H9 (cell line): ENCODE data around the gene GSS. TPM values are rescaled to one million over a fixed set of nuclear protein-coding genes. Genes with fewer than 3 reads are reported as not detected.

ENCODE experiments used
- DNase-seq: peaks from one replicate; pipeline ENCODE4 v3.0.0-alpha.2; 2017
- H2AFZ ChIP-seq: one replicate; pipeline ENCODE4 v1.6.1; 2013; ENCODE audit warnings: mild to moderate bottlenecking, low read length, control low read depth, moderate library complexity
- H2AK5ac ChIP-seq: 2 replicates; pipeline ENCODE4 v1.6.1; 2013; ENCODE audit warnings: low read length, control low read depth, mixed read lengths; ENCODE audit not compliant: insufficient read length
- H2BK120ac ChIP-seq: one replicate; pipeline ENCODE4 v1.6.1; 2013; ENCODE audit warnings: low read depth, mild to moderate bottlenecking, low read length, control low read depth, inconsistent platforms; ENCODE audit not compliant: poor library complexity, severe bottlenecking
- H2BK12ac ChIP-seq: 2 replicates; pipeline ENCODE4 v1.6.1; 2013; ENCODE audit warnings: low read length, control low read depth, mixed read lengths, low read depth; ENCODE audit not compliant: insufficient read length
- H2BK15ac ChIP-seq: 2 replicates; pipeline ENCODE4 v1.6.1; 2013; ENCODE audit warnings: low read depth, low read length, control low read depth
- H2BK20ac ChIP-seq: one replicate; pipeline ENCODE4 v1.6.1; 2013; ENCODE audit warnings: low read depth, mild to moderate bottlenecking, low read length, control low read depth, inconsistent platforms; ENCODE audit not compliant: poor library complexity, severe bottlenecking
- H2BK5ac ChIP-seq: 2 replicates; pipeline ENCODE4 v1.6.1; 2013; ENCODE audit warnings: low read length, control low read depth, mixed read lengths; ENCODE audit not compliant: insufficient read length
- H3K14ac ChIP-seq: 2 replicates; pipeline ENCODE4 v1.6.1; 2013; ENCODE audit warnings: low read length, control low read depth; ENCODE audit not compliant: insufficient read depth
- H3K18ac ChIP-seq: 2 replicates; pipeline ENCODE4 v1.6.1; 2013; ENCODE audit warnings: low read depth, mild to moderate bottlenecking, mixed read lengths, low read length, control low read depth; ENCODE audit not compliant: insufficient read length
- H3K23ac ChIP-seq: 2 replicates; pipeline ENCODE4 v1.6.1; 2013; ENCODE audit warnings: low read length, control low read depth, mixed read lengths, low read depth; ENCODE audit not compliant: insufficient read length
- H3K23me2 ChIP-seq: 2 replicates; pipeline ENCODE4 v1.6.1; 2013; ENCODE audit warnings: low read depth, mild to moderate bottlenecking, mixed read lengths, low read length, control low read depth; ENCODE audit not compliant: insufficient read length, poor library complexity, severe bottlenecking
- H3K27ac ChIP-seq: 2 replicates; pipeline ENCODE4 v1.5.1; 2013; ENCODE audit warnings: low read length, control low read depth, mixed read lengths, low read depth; ENCODE audit not compliant: insufficient read length
- H3K27me3 ChIP-seq: 2 replicates; pipeline ENCODE4 v1.6.1; 2013; ENCODE audit warnings: low read length, control low read depth, inconsistent platforms; ENCODE audit not compliant: insufficient read depth
- H3K4ac ChIP-seq: 2 replicates; pipeline ENCODE4 v1.6.1; 2013; ENCODE audit warnings: low read depth, mild to moderate bottlenecking, control low read depth, inconsistent platforms, low read length, moderate library complexity
- H3K4me1 ChIP-seq: 2 replicates; pipeline ENCODE4 v1.6.1; 2013; ENCODE audit warnings: low read length, control low read depth, inconsistent platforms; ENCODE audit not compliant: insufficient read depth
- H3K4me2 ChIP-seq: 2 replicates; pipeline ENCODE4 v1.6.1; 2013; ENCODE audit warnings: low read length, control low read depth, mixed read lengths; ENCODE audit not compliant: insufficient read length, insufficient read depth
- H3K56ac ChIP-seq: 2 replicates; pipeline ENCODE4 v1.6.1; 2013; ENCODE audit warnings: low read depth, mild to moderate bottlenecking, mixed read lengths, low read length, control low read depth; ENCODE audit not compliant: insufficient read length
- H3K79me1 ChIP-seq: 2 replicates; pipeline ENCODE4 v1.6.1; 2013; ENCODE audit warnings: low read depth, mild to moderate bottlenecking, moderate library complexity, low read length, control low read depth, inconsistent platforms; ENCODE audit not compliant: insufficient read depth, poor library complexity, severe bottlenecking
- H3K79me2 ChIP-seq: 2 replicates; pipeline ENCODE4 v1.6.1; 2013; ENCODE audit warnings: low read length, control low read depth, inconsistent platforms; ENCODE audit not compliant: insufficient read depth
- H3K9ac ChIP-seq: 2 replicates; pipeline ENCODE4 v1.6.1; 2013; ENCODE audit warnings: low read length, control low read depth, mixed read lengths; ENCODE audit not compliant: insufficient read length; ENCODE audit errors: extremely low read depth
- H3K9me3 ChIP-seq: one replicate; pipeline ENCODE4 v1.6.1; 2013; ENCODE audit warnings: low read depth, low read length, inconsistent platforms; ENCODE audit not compliant: control insufficient read depth
- H3T11ph ChIP-seq: one replicate; pipeline ENCODE4 v1.6.1; 2013; ENCODE audit warnings: mild to moderate bottlenecking, low read length, control low read depth, inconsistent platforms
- H4K20me1 ChIP-seq: one replicate; pipeline ENCODE4 v1.6.1; 2013; ENCODE audit not compliant: control insufficient read depth, insufficient read length, insufficient read depth
- H4K5ac ChIP-seq: 2 replicates; pipeline ENCODE4 v1.6.1; 2013; ENCODE audit warnings: low read depth, mild to moderate bottlenecking, mixed read lengths, low read length, control low read depth; ENCODE audit not compliant: insufficient read length
- H4K8ac ChIP-seq: replicated peaks from 2 replicates; pipeline ENCODE4 v1.6.1; 2013; ENCODE audit warnings: low read length, control low read depth, mixed read lengths, low read depth; ENCODE audit not compliant: insufficient read length
- H4K91ac ChIP-seq: 2 replicates; pipeline ENCODE4 v1.6.1; 2013; ENCODE audit warnings: low read depth, mild to moderate bottlenecking, moderate library complexity, mixed read lengths, low read length, control low read depth; ENCODE audit not compliant: insufficient read length
- H3K27ac Mint-ChIP-seq, 3 experiments: 2 replicates in 2 of 3; 3 replicates in 1 of 3; pipeline ENCODE4 v1.8.0; 2020 to 2021; ENCODE audit warnings: mixed read lengths in 3 of 3, mild to moderate bottlenecking in 1 of 3, moderate library complexity in 1 of 3
- H3K27me3 Mint-ChIP-seq: 2 replicates; pipeline ENCODE4 v1.8.0; 2021; ENCODE audit warnings: low read depth, mild to moderate bottlenecking, moderate library complexity, mixed read lengths
- H3K36me3 Mint-ChIP-seq, 3 experiments: 2 replicates in 2 of 3; 3 replicates in 1 of 3; pipeline ENCODE4 v1.8.0; 2020 to 2021; ENCODE audit warnings: low read depth in 3 of 3, mixed read lengths in 3 of 3; ENCODE audit not compliant: insufficient read depth in 1 of 3
- H3K4me1 Mint-ChIP-seq, 2 experiments: 2 replicates each; pipeline ENCODE4 v1.8.0; 2020; ENCODE audit warnings: mixed read lengths in 2 of 2
- H3K4me3 Mint-ChIP-seq, 2 experiments: 2 replicates in 1 of 2; 3 replicates in 1 of 2; pipeline ENCODE4 v1.8.0; 2020 to 2021; ENCODE audit warnings: mild to moderate bottlenecking in 2 of 2, mixed read lengths in 2 of 2, moderate library complexity in 1 of 2
- H3K9me3 Mint-ChIP-seq, 2 experiments: 2 replicates in 1 of 2; 3 replicates in 1 of 2; pipeline ENCODE4 v1.8.0; 2020; ENCODE audit warnings: mild to moderate bottlenecking in 2 of 2, mixed read lengths in 2 of 2, moderate library complexity in 1 of 2
- CTCF ChIP-seq: fragments of 200-600 bp; sonication (generic); conservative IDR thresholded peaks from 3 replicates; pipeline ENCODE4 v1.8.0; 2021; ENCODE audit warnings: antibody characterized with exemption, mild to moderate bottlenecking
- WGBS: extraction: QIAGEN DNeasy Blood & Tissue Kit; methylation state at CpG from one replicate; pipeline ENCODE4 v1.1.7; 2013; ENCODE audit warnings: missing lambda C conversion rate, low lambda C conversion rate, mixed read lengths; ENCODE audit not compliant: insufficient read length; ENCODE audit errors: extremely low coverage; 5-methylcytosine and 5-hydroxymethylcytosine counted together
- total RNA-seq: library from RNA; stranded (reverse); gene quantifications from 2 replicates; pipeline ENCODE4 v1.2.1, GENCODE V29; 2021

The GSS gene
- total RNA-seq, 1 experiment from 2014 or later, result 48.5 TPM

DNA sequence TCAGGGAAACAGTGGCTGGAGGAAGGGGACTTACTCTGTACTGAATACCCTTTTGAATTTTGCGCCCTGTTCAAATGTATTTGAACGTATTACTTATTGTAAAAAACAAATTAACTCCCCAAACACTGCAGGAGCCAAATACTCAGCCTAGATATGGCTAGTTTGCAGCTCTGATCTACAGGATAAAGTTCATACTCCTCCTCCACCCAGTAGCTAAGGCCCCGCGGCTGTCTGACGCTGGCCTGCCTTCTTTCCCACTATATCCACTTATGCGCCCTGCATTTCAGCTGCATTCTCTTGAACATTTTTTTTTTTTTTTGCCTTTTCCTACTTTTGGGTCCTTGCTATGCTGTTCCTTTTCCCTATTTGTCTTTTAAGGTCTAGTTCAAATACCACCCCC lies 6.5 kb downstream of the GSS start:
- H3K36me3 Mint-ChIP-seq, result peaks cover 0 to 19% (median 9%) of the 10 kb centered on the region in 3 experiments; a peak in 5 of 7 replicates
- H3K23me2 ChIP-seq, result no peaks in the 10 kb centered on the region
- H3K27me3 Mint-ChIP-seq, result no peaks in the 10 kb centered on the region
- H2BK20ac ChIP-seq, result no peak overlapping the region
- no peak for DNase-seq
- no peaks in the 10 kb centered on the region for H4K20me1 ChIP-seq
- H3K4me3 Mint-ChIP-seq, result no peak overlapping the region
- no peak overlapping the region for H3K9ac ChIP-seq
- H3K9me3 Mint-ChIP-seq, result no peaks in the 10 kb centered on the region
- no peak for TF ChIP-seq CTCF
- H3K9me3 ChIP-seq, result no peaks in the 10 kb centered on the region
- no peak overlapping the region for H3K27ac Mint-ChIP-seq
- no peak overlapping the region for H2BK120ac ChIP-seq
- WGBS, result no CpG with 5 or more reads among the region's 6 CpGs
- no peak overlapping the region for H3T11ph ChIP-seq
- no peak overlapping the region for H2BK15ac ChIP-seq
- no peak overlapping the region for H3K56ac ChIP-seq
- H4K8ac ChIP-seq, result no peak overlapping the region
- H2BK12ac ChIP-seq, result no peak overlapping the region
- no peaks in the 10 kb centered on the region for H3K79me2 ChIP-seq
- no peak overlapping the region for H3K4ac ChIP-seq
- no peak overlapping the region for H2AK5ac ChIP-seq
- H3K18ac ChIP-seq, result no peak overlapping the region
- no peak overlapping the region for H3K14ac ChIP-seq
- H3K4me2 ChIP-seq, result no peak overlapping the region
- no peaks in the 10 kb centered on the region for H3K27me3 ChIP-seq
- H3K4me1 Mint-ChIP-seq, result peaks cover 16 to 20% of the 10 kb centered on the region in 2 experiments
- H3K27ac ChIP-seq, result no peak overlapping the region
- H3K79me1 ChIP-seq, result no peaks in the 10 kb centered on the region
- no peak overlapping the region for H4K91ac ChIP-seq
- no peak overlapping the region for H2AFZ ChIP-seq
- H3K23ac ChIP-seq, result no peak overlapping the region
- no peak overlapping the region for H2BK5ac ChIP-seq
- H4K5ac ChIP-seq, result no peak overlapping the region
- no peaks in the 10 kb centered on the region for H3K4me1 ChIP-seq
